Posterior cingulate gyrus (tissue), 11 donors: ENCODE measurements around the gene ASTN2.

ENCODE experiments used
- DNase-seq, 10 donors: peaks; one replicate each; pipeline versions ENCODE4 v3.0.0 to v3.0.0-alpha.2; 2020 to 2021; ENCODE audit warnings: mixed read lengths in 3 of 10
- intact Hi-C: fragments of 100-400 bp; cut with DNase I; formaldehyde crosslinking; loops from one replicate; pipeline ENCODE4 v1.15.1; 2023

Gene ASTN2

GRCh38 chr9:116377179-116377798 lies 1037.6 kb downstream of the ASTN2 start:
- DNase-seq = no peak
- intact Hi-C loops = no loop called here
